SK-N-SH (cell line): ENCODE results near the gene MINDY4.

Experiments
- CHD2 ChIP-seq: fragments of 150-350 bp; IDR thresholded peaks from 2 replicates; pipeline ENCODE4 v1.6.1; 2018; ENCODE audit warnings: low read length; ENCODE audit not compliant: partially characterized antibody
- CTCF ChIP-seq: fragments of 200-600 bp; sonication (generic); IDR thresholded peaks from 2 replicates; pipeline ENCODE4 v1.6.1; 2017; ENCODE audit warnings: antibody characterized with exemption, mild to moderate bottlenecking, moderate library complexity
- EP300 ChIP-seq, 2 experiments: IDR thresholded peaks; 2 replicates each; pipeline versions ENCODE4 v1.4.0 to v1.6.1; 2012; ENCODE audit warnings: borderline replicate concordance in 1 of 2, low read depth in 1 of 2, low read length in 1 of 2
- EZH2phosphoT487 ChIP-seq: fragments of 200-600 bp; sonication (generic); IDR thresholded peaks from 2 replicates; pipeline ENCODE4 v1.6.1; 2017; ENCODE audit warnings: low read depth, mixed run types, mild to moderate bottlenecking, antibody characterized with exemption, moderate library complexity, borderline replicate concordance
- GABPA ChIP-seq: IDR thresholded peaks from 2 replicates; pipeline ENCODE4 v1.4.0; 2012; ENCODE audit warnings: low read depth, mild to moderate bottlenecking
- TAF1 ChIP-seq: IDR thresholded peaks from 2 replicates; pipeline ENCODE4 v1.6.1; 2012; ENCODE audit warnings: low read depth, mild to moderate bottlenecking, low read length, moderate library complexity, borderline replicate concordance
- TF ChIP-seq, protein P1 (sequence below): IDR thresholded peaks from 2 replicates; pipeline ENCODE4 v1.4.0; 2012; ENCODE audit warnings: low read depth

GRCh38 chr7:30790356-30790755 lies 19.1 kb downstream of the MINDY4 start:
- TF ChIP-seq TAF1 (no peak), EZH2phosphoT487 (no peak), CHD2 (no peak), CTCF (no peak), GABPA (no peak), EP300 (IDR thresholded peaks at IDR 0.05; ENCODE audit: borderline replicate concordance in 1 of 2, low read depth in 1 of 2, low read length in 1 of 2) (no peak)
- TF ChIP-seq, protein P1, sequence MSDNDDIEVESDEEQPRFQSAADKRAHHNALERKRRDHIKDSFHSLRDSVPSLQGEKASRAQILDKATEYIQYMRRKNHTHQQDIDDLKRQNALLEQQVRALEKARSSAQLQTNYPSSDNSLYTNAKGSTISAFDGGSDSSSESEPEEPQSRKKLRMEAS: no peak
